ENCODE measurements around the gene PLD5. TPM values are rescaled to one million over a fixed set of nuclear protein-coding genes. Genes with fewer than 3 reads are reported as not detected.
"Not testable (repeated sequence)": the region's sequence is repeated elsewhere in the genome, so short reads cannot be mapped to it uniquely, and the experiment has no call there.

The PLD5 gene
- total RNA-seq, 1 donor from 2014 or later, result not detected

DNA sequence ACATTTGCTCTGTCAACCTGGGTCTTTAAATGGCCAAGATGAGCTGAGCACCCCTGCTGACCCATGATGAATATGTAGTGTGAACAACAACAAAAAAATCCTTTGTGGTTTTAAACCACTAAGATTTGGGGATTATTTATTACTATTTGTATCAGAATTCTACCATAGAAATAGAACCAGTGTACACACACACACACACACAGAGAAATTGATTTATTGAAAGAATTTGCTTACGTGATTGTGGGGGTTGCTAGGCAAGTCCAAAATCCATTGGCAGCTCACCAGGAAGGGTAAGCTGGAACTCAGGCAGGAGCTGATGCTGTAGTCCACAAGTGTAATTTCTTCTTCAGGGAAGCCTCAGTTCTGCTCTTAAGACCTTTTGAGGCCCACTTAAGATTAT, 443.1 kb downstream of the PLD5 start:
- intact Hi-C loops (cut with micrococcal nuclease), result no loop called here

- intact Hi-C loops (cut with micrococcal nuclease), result no loop called here
Observed at GRCh38 chr1:242065813-242066212, 458.7 kb downstream of the PLD5 start.

- intact Hi-C loops (cut with micrococcal nuclease), result no loop called here
Observed at GRCh38 chr1:242062271-242062670, 462.2 kb downstream of the PLD5 start.

DNA sequence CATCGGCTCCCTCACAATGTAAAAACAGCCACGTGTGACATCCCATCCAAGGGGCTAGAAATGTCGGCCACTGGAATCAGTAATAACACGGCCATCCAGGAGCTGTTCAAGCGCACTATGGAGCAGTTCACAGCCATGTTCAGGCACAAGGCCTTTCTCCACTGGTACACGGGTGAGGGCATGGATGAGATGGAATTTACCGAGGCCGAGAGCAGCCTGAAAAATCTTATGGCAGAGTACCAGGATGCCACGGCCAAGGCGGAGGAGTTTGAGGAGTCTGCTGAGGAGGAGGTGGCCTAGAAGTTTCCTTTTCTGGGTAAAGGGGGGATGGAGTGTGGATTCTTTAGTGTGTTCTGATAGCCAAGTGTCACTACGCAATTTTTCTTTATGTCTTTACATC, 464.5 kb downstream of the PLD5 start:
- intact Hi-C loops (cut with micrococcal nuclease), result no loop called here

- intact Hi-C loops (cut with micrococcal nuclease), result not testable (repeated sequence)
Observed at GRCh38 chr1:242058582-242058981, 465.9 kb downstream of the PLD5 start.

- intact Hi-C loops (cut with micrococcal nuclease), result not testable (repeated sequence)
Observed at GRCh38 chr1:242058181-242058580, 466.3 kb downstream of the PLD5 start.

DNA sequence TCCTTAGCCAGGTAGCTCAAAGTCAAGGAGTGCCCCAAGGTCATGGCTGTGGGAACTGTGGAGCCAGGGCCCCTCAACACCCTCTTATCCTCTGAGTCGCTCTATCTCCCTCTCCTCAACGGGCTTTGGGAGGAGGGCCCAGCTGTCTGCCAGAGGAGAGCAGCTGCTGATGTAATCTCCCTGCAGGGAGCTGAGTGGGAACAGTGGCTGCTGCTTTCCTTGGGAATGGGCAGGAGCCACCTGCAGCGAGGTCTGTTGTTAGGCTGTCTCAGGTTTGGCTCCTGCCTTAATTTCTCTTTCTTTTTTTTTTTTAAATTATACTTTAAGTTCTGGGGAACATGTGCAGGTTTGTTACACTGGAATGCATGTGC, 466.8 kb downstream of the PLD5 start:
- intact Hi-C loops (cut with micrococcal nuclease), result no loop called here

DNA sequence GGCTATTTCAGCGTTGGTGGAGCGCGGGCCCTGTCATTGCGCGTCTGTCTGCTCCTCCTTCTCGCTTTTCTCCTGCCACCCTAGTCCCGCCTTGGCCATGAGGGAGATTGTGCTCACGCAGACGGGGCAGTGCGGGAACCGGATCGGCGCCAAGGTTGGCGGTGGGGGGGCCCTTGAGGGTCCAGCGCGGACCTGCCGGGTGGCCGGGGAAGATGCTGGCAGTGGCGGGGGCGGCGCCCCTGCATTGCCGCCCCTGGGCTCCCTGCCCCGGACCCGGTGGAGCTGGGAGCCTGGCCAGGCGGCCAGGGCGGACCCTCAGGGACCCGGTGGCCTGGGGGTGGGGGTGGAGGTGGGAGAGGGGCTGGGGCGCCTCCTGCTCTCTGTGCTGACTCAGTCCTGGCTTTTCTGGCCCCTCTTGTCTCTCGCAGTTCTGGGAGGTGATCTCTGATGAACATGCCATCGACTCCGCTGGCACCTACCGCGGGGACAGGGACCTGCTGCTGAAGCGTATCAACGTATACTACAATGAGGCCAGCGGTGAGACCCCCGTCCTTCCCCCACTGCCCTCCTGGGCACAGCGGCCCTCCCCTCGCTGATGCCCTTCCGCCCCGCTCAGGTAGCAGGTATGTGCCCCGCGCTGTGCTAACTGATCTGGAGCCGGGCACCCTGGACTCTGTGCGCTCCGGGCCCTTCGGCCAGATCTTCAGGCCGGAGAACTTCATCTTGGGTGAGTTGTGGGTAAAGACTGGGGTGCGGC, 467.3 kb downstream of the PLD5 start:
- intact Hi-C loops (cut with micrococcal nuclease), result no loop called here

DNA sequence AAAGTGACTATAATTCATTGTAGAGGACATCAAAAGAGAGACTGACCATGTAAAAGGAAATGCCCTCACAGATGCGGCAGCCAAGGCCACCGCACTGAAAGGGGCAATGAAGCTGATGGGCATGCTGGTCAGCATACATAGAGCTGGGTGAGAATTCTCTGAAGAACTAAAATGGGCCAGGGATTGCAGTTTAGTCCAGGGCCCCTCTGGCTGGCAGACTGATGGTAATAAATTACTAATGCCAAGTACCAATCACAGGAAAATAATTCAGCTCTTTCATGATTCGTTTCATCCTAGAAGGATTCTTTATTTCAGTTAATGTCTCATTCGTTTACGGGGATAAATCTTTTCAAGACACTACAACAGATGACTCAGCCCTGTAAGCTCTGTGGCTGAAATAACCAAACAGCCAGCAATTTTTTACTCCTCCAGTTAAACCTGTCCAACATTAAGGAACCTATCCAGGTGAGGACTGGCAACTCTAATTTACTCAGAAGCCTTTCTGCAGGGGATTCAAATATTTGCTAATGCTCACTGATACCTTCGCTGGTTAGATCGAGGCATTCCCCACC, 468.7 kb downstream of the PLD5 start:
- intact Hi-C loops (cut with micrococcal nuclease), result no loop called here

DNA sequence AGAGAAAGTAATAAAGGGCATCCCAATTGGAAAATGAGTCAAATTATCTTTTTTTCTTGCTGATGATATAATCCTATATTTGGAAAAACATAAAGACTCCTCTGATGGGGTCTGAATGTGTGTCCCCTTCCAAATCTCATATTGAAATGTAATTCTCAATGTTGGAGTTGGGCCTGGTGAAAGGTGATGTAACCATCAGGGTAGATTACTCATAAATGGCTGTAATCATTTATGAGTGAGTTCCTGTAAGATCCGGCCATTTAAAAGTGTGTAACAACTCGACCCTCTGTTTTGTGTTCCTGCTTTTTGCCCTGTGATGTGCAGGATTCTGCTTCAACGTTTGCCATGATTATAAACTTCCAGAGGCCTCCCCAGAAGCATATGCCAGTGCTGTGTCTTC, 481.3 kb downstream of the PLD5 start:
- intact Hi-C loops (cut with micrococcal nuclease), result no loop called here

DNA sequence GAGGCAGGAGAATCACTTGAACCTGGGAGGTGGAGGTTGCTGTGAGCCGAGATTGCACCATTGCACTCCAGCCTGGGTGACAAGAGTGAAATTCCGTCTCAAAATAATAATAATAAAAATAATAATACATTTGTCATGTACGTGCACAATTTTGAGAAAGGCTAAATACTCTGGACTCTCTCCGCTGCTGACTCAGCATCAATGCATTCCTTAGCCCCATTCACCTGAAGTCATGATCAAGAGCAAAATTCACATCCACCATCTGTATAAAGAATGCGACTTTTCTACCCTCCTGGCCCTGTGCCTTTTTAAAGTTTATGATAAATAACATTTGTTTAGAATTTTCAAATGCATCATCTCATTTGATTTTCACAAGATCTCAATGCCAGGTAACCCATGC, 490.1 kb downstream of the PLD5 start:
- intact Hi-C loops (cut with micrococcal nuclease), result no loop called here

DNA sequence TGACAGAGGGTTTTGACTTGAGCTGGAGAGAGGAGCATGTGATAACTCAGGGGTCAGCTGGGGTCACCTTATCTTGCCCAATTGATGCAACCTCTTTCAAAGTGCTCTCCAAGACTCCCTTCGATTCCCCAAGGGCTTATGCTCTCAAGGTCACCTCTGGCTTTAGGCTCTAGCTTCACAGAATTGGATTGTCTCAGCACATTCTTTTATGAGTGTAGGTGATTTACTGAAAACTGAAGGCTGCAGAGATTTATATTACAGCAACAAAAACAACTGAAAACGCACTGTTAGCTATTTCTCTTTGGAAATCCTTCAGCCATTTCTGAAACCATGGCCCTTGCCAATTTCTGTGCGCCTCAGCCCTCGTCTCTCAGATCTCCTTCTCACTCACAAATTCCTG, 491.1 kb downstream of the PLD5 start:
- intact Hi-C loops (cut with micrococcal nuclease), result no loop called here
